ENCODE measurements around the gene SLC37A3.

GRCh38 chr7:140284062-140284461 is 114.3 kb downstream of the SLC37A3 start:
- no peak for TF ChIP-seq CTCF (IDR thresholded peaks at IDR 0.05; ENCODE audit: poor library complexity)
- no peak for TF ChIP-seq EZH2 (IDR thresholded peaks at IDR 0.05; ENCODE audit: borderline replicate concordance)
- TF ChIP-seq EZH2phosphoT487 (IDR thresholded peaks at IDR 0.05; ENCODE audit: low read depth, severe bottlenecking, unreplicated experiment), result no peak
